ENCODE data around the gene ETNK2. TPM values are rescaled to one million over a fixed set of nuclear protein-coding genes. Genes with fewer than 3 reads are reported as not detected.

ETNK2 gene
- total RNA-seq, 1 experiment from 2014 or later = 21.9 TPM

GRCh38 chr1:204128964-204129896, 22.6 kb downstream of the ETNK2 start:
- DNase-seq = peak; percentile 76 to 77
- Histone ChIP-seq H3K27me3 (replicated peaks; ENCODE audit: control insufficient read depth, insufficient read depth, low read length) (no peaks in the 10 kb centered on the region), H3K36me3 (ENCODE audit: control insufficient read depth, insufficient read depth, low read length) (peaks cover 3% of the 10 kb centered on the region), H3K9me3 (no peaks in the 10 kb centered on the region), H3K4me1 (peaks cover 5% of the 10 kb centered on the region; the same call in 1 of the 2 replicates), H3K4me3 (ENCODE audit: low read depth, low read length) (peak overlapping the region; percentile 11; the same call in 1 of the 2 replicates)
- ChIA-PET POLR2A (interaction anchor here (0.6 to 1.3 kb wide), 4 partner anchors 16 to 268 kb away, joined by 3 to 5 read pairs (median 4); partner anchors contain the start of gene SOX13), CTCF (interaction anchor here (0.6 to 4.0 kb wide), 20 partner anchors 9 to 270 kb away, joined by 3 to 60 read pairs (median 5); partner anchors contain the start of genes SNRPE and SOX13)
- peaks cover 19% of the 10 kb centered on the region for H3K4me1 Mint-ChIP-seq (ENCODE audit: low read depth, unreplicated experiment)
- H3K4me3 Mint-ChIP-seq (ENCODE audit: unreplicated experiment) = peak overlapping the region; percentile 70
- intact Hi-C loops (cut with micrococcal nuclease; ENCODE audit: unreplicated experiment) = loop anchor here (1.0 to 10.0 kb wide), 3 partner anchors 54 to 268 kb away; partner anchors contain the start of gene SNRPE
- H3K36me3 Mint-ChIP-seq (ENCODE audit: insufficient read depth, unreplicated experiment) = peaks cover 36% of the 10 kb centered on the region
- H3K27me3 Mint-ChIP-seq (ENCODE audit: insufficient read depth, unreplicated experiment) = no peaks in the 10 kb centered on the region
- H3K9me3 Mint-ChIP-seq (ENCODE audit: unreplicated experiment) = no peaks in the 10 kb centered on the region
- peak overlapping the region; percentile 71 for H3K27ac Mint-ChIP-seq (ENCODE audit: unreplicated experiment)
- TF ChIP-seq CTCF (IDR thresholded peaks at IDR 0.05; ENCODE audit: insufficient read depth in 1 of 2, low read depth in 1 of 2, low read length in 1 of 2, severe bottlenecking in 1 of 2, unreplicated experiment in 1 of 2) = peak; percentile 92 to 96
- no TSS peak for BruUV-seq (replicated peaks)

- POLR2A ChIA-PET = interaction anchor here (0.6 to 1.3 kb wide), 4 partner anchors 16 to 268 kb away, joined by 3 to 5 read pairs (median 4); partner anchors contain the start of gene SOX13
- Histone ChIP-seq H3K9me3 (no peaks in the 10 kb centered on the region), H3K4me3 (ENCODE audit: low read depth, low read length) (no peak overlapping the region), H3K4me1 (peaks cover 5% of the 10 kb centered on the region; the same call in 1 of the 2 replicates), H3K36me3 (ENCODE audit: control insufficient read depth, insufficient read depth, low read length) (peaks cover 2% of the 10 kb centered on the region; the same call in 1 of the 2 replicates), H3K27me3 (replicated peaks; ENCODE audit: control insufficient read depth, insufficient read depth, low read length) (no peaks in the 10 kb centered on the region)
- no peak for TF ChIP-seq CTCF (IDR thresholded peaks at IDR 0.05; ENCODE audit: insufficient read depth in 1 of 2, low read depth in 1 of 2, low read length in 1 of 2, severe bottlenecking in 1 of 2, unreplicated experiment in 1 of 2)
- H3K4me1 Mint-ChIP-seq (ENCODE audit: low read depth, unreplicated experiment) = peaks cover 19% of the 10 kb centered on the region
- DNase-seq = no peak
- CTCF ChIA-PET = interaction anchor here (0.8 to 4.0 kb wide), 16 partner anchors 11 to 269 kb away, joined by 3 to 60 read pairs (median 6); partner anchors contain the start of genes SNRPE and SOX13
- H3K4me3 Mint-ChIP-seq (ENCODE audit: unreplicated experiment) = peak overlapping the region; percentile 70
- peaks cover 36% of the 10 kb centered on the region for H3K36me3 Mint-ChIP-seq (ENCODE audit: insufficient read depth, unreplicated experiment)
- no peaks in the 10 kb centered on the region for H3K27me3 Mint-ChIP-seq (ENCODE audit: insufficient read depth, unreplicated experiment)
- no peaks in the 10 kb centered on the region for H3K9me3 Mint-ChIP-seq (ENCODE audit: unreplicated experiment)
- intact Hi-C loops (cut with micrococcal nuclease; ENCODE audit: unreplicated experiment) = loop anchor here (2.0 to 10.0 kb wide), 2 partner anchors 54 to 124 kb away; no protein-coding TSS in a partner anchor
- BruUV-seq (replicated peaks) = no TSS peak
- peak overlapping the region; percentile 71 for H3K27ac Mint-ChIP-seq (ENCODE audit: unreplicated experiment)
These were observed 23.3 kb downstream of the ETNK2 start for GRCh38 chr1:204128464-204128963.
